Muscle layer of duodenum (tissue), 2 donors: ENCODE results near the gene CENPT.

Source experiments
- H3K27ac ChIP-seq: one replicate; pipeline ENCODE4 v1.7.0; 2013; ENCODE audit warnings: mild to moderate bottlenecking, low read length
- H3K27me3 ChIP-seq: one replicate; pipeline ENCODE4 v1.7.0; 2013; ENCODE audit warnings: low read depth, mild to moderate bottlenecking, control low read depth, low read length
- H3K36me3 ChIP-seq, 2 donors: one replicate each; pipeline ENCODE4 v1.7.0; 2013; ENCODE audit warnings: low read length in 2 of 2, control low read depth in 1 of 2, mild to moderate bottlenecking in 1 of 2; ENCODE audit not compliant: insufficient read depth in 2 of 2, control insufficient read depth in 1 of 2
- H3K4me1 ChIP-seq, 2 donors: one replicate each; pipeline ENCODE4 v1.7.0; 2013; ENCODE audit warnings: low read length in 2 of 2, mild to moderate bottlenecking in 2 of 2, control low read depth in 1 of 2, moderate library complexity in 1 of 2; ENCODE audit not compliant: insufficient read depth in 2 of 2, control insufficient read depth in 1 of 2
- H3K4me3 ChIP-seq, 2 donors: one replicate each; pipeline ENCODE4 v1.7.0; 2013; ENCODE audit warnings: low read length in 2 of 2, low read depth in 1 of 2, mild to moderate bottlenecking in 1 of 2
- H3K9me3 ChIP-seq, 2 donors: one replicate each; pipeline ENCODE4 v1.7.0; 2013; ENCODE audit warnings: low read length in 2 of 2, control low read depth in 1 of 2, mild to moderate bottlenecking in 1 of 2; ENCODE audit not compliant: control insufficient read depth in 1 of 2
- donor health status: healthy.

CENPT gene

DNA sequence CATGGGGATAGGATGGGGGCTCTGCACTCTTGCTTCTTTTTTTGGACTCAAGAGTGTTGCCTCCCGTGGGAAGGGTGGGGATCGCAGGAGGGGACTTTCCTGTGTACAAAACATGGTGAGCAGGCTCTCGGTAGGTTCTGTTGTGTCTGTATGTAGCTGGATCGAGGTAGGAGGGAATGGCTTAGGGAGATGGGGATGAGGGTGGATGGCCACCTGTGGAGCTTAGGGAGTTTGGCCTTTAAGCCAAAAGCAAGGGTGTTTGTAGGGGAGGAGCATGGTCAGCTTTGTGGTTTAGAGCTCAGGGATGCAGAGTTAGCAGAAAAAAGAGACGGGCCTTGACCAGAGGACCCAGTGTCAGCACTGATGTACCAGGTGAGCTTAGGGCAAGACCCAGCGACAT is 14.4 kb upstream of the CENPT start:
- Histone ChIP-seq H3K27me3 (no peaks in the 10 kb centered on the region), H3K36me3 (peaks cover 0 to 31% of the 10 kb centered on the region in 2 donors), H3K4me1 (peaks cover 8 to 45% of the 10 kb centered on the region in 2 donors), H3K27ac (peak overlapping the region; percentile 58), H3K4me3 (no peak overlapping the region), H3K9me3 (no peaks in the 10 kb centered on the region)

DNA sequence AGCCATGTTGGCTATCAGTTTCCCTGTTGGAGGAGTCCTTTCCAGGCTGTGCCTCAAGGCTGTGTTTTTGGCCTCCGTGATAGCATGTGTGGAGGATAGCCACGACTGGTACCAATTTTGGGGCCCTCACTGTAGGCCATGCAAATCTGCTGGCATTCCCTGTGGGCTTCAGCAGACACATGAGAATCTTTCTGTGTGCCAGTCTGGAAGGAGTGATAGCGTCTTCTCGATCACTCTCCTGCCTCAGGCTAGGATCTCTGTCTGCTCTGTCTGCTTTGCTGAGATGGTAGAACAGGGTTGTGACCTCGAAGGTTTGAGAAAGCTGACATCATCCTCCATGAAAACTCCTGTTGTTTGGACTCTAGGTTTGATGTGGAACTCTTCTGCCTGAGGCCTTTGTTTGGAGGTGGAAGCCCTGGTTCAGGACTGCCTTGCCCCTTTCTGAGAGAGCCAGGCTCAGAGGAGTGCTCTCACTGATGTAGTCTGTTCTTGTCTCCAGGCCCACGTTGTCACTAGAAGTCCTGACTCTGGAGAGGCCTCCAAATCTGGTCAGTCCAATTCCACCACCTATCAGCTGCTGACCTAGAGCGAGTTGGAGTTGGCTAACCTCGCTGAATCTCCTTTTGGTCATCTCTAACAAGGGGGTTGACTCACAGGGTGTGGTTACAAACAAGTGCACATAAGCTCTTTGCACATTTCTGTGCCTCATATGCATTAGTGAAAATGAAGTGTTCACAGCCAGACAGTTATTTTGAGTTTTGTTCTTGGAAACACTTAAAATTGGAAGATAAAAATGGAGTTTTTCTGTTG is 13.3 kb upstream of the CENPT start:
- H3K27ac ChIP-seq = peak overlapping the region; percentile 58
- peaks cover 8 to 52% of the 10 kb centered on the region in 2 donors for H3K4me1 ChIP-seq

DNA sequence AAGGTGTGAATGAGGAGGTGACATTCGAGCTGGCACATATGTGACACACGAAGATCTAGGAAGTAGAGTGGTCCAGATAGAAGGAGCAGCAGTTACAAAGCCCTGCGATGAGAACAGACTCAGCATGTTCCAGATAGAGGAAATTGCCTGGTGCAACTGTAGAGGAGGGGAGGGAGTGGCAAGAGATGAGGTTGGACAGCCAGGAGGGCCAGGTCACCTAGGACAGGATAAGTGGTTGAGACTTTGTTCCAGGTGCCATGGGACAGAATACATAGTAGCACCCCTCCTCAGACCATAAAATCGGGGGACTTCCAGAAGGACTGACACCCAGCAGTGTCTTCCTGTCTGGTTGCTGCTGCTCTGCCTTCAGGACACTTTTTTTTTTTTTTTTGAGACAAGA is 11.0 kb upstream of the CENPT start:
- no peak overlapping the region for H3K4me3 ChIP-seq
- peaks cover 0 to 15% of the 10 kb centered on the region in 2 donors for H3K36me3 ChIP-seq
- H3K9me3 ChIP-seq = no peaks in the 10 kb centered on the region
- no peaks in the 10 kb centered on the region for H3K27me3 ChIP-seq
- peak overlapping the region; percentile 61 for H3K27ac ChIP-seq
- peaks cover 8 to 50% of the 10 kb centered on the region in 2 donors for H3K4me1 ChIP-seq

More for the DNA sequence above, 13.3 kb upstream of the CENPT start:
- H3K27me3 ChIP-seq = no peaks in the 10 kb centered on the region
- H3K36me3 ChIP-seq = peaks cover 0 to 25% of the 10 kb centered on the region in 2 donors
- H3K9me3 ChIP-seq = no peaks in the 10 kb centered on the region
- no peak overlapping the region for H3K4me3 ChIP-seq

DNA sequence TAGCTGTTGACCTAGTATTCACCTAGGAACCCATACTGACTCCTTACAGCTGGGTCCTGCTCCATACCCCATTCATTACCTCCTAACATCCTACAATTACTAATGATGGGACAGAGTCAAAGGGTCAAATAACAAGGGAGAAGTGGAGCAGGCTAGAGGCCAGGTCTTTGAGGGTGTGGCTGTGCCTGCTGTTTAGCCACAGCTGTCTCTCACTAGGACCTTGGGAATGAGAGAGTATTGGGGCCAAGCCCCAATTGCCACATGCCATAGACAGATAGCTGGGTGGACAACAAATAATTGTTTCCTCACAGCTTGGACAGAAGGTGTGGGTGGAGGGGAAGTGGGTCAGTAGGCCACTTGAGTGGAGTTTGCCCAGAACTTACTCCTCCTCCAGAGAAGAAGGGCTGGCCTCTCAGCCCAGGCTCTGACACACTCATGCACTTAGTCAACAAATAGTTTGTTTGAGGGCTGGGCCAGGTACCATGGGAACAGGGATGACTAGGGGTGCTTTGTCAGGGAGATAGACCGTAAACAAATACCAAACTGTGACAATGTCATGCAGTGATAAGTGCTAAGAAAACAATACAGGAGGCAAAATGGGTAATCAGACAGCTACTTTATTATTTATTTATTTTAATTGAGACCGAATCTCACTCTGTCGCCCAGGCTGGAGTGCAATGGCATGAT is 10.2 kb upstream of the CENPT start:
- Histone ChIP-seq H3K27ac (peak overlapping the region; percentile 61), H3K4me1 (peaks cover 8 to 45% of the 10 kb centered on the region in 2 donors), H3K9me3 (no peaks in the 10 kb centered on the region), H3K36me3 (peaks cover 0 to 15% of the 10 kb centered on the region in 2 donors), H3K4me3 (no peak overlapping the region), H3K27me3 (no peaks in the 10 kb centered on the region)

DNA sequence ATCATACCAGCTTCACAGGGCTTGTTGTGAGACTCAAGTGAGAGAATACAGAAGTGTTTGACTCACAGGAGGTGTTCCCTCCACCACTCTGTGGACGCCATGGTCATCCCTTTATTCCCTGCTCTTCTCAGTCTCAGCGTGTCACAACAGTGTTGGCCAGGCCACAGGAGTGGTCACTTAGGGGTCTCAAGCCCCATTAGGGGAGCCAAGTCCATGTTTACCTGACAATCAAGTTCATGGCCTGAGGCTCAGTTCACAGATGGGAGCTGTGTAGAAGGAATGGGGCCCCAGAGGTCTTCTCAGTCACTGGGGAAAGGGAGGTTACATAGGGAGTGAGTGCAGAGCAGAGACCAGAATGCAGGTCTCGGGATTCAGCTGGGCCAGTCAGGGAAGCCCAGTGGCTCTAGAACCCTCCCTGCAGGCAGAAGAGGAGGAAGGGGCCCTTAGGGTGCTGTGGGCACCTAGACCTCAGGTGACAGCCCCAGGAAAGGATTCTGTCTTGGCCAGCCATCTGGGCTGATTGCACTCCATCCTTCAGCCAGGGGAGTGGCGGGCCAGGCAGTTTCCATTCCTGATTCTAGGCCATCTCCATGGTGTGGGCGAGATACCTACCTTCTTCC is 9.5 kb upstream of the CENPT start:
- Histone ChIP-seq H3K4me1 (peaks cover 8 to 39% of the 10 kb centered on the region in 2 donors), H3K27me3 (no peaks in the 10 kb centered on the region), H3K36me3 (peaks cover 0 to 15% of the 10 kb centered on the region in 2 donors), H3K9me3 (no peaks in the 10 kb centered on the region), H3K4me3 (no peak overlapping the region), H3K27ac (peak overlapping the region; percentile 47)

DNA sequence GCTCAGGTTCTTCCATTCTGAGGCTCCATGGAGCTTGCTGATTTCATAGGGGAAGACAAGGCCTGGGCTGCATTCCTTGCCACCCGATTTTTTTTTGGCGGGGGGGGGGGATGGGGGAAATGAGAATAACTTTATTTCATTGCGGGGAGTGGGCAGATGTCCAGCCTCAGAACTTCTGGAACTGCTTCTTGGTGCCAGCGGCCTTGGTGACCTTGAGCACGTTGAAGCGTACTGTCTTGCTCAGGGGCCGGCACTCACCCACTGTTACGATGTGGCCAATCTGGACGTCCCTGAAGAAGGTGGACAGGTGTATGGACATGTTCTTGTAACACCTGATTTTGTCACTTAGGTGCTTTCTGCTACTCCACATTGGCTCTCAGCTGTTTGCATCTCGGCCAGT is 8.3 kb upstream of the CENPT start:
- Histone ChIP-seq H3K4me3 (no peak overlapping the region), H3K9me3 (no peaks in the 10 kb centered on the region), H3K27ac (no peak overlapping the region), H3K27me3 (no peaks in the 10 kb centered on the region), H3K36me3 (peaks cover 0 to 11% of the 10 kb centered on the region in 2 donors), H3K4me1 (peaks cover 8 to 31% of the 10 kb centered on the region in 2 donors)

DNA sequence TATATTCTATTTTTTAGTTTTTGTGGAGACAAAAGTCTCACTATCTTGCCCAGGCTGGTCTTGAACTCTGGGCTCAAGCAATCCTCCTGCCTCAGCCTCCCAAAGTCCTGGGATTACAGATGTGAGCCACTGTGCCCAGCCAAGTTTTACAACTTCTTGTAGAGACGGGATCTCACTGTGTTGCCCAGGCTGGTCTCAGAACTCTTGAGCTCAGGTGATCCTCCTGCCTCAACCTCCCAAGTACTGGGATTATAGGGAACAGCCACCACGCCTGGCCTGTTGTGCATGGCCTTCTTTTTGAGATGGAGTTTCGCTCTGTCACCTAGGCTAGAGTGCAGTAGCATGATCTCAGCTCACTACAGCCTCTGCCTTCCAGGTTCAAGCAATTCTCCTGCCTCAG is 6.2 kb upstream of the CENPT start:
- H3K27me3 ChIP-seq = no peaks in the 10 kb centered on the region

DNA sequence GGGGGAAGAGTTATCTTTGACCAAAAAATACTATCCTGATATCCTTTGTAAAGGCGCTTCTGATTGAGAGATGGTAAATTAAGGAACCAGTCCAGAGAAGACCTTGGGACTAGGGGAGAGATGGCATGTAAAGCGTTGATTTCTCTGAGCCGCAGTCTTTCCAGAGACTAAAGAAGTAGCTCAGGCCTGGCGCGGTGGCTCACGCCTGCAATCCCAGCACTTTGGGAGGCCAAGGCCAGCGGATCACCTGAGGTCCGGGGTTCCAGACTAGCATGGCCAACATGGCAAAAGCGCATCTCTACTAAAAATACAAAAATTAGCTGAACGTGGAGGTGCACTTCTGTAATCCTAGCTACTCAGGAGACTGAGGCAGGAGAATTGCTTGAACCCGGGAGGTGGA is 625 bp upstream of the CENPT start:
- peak overlapping the region; percentile 84 to 97 for H3K4me3 ChIP-seq
- peaks cover 0 to 6% of the 10 kb centered on the region in 2 donors for H3K36me3 ChIP-seq
- H3K27me3 ChIP-seq = no peaks in the 10 kb centered on the region
- H3K27ac ChIP-seq = peak overlapping the region; percentile 75
- no peaks in the 10 kb centered on the region for H3K9me3 ChIP-seq
- peaks cover 26 to 49% of the 10 kb centered on the region in 2 donors for H3K4me1 ChIP-seq

More for the DNA sequence above, 6.2 kb upstream of the CENPT start:
- H3K36me3 ChIP-seq = peaks cover 0 to 6% of the 10 kb centered on the region in 2 donors
- H3K4me3 ChIP-seq = no peak overlapping the region
- H3K4me1 ChIP-seq = peaks cover 8 to 32% of the 10 kb centered on the region in 2 donors
- H3K9me3 ChIP-seq = no peaks in the 10 kb centered on the region
- no peak overlapping the region for H3K27ac ChIP-seq

DNA sequence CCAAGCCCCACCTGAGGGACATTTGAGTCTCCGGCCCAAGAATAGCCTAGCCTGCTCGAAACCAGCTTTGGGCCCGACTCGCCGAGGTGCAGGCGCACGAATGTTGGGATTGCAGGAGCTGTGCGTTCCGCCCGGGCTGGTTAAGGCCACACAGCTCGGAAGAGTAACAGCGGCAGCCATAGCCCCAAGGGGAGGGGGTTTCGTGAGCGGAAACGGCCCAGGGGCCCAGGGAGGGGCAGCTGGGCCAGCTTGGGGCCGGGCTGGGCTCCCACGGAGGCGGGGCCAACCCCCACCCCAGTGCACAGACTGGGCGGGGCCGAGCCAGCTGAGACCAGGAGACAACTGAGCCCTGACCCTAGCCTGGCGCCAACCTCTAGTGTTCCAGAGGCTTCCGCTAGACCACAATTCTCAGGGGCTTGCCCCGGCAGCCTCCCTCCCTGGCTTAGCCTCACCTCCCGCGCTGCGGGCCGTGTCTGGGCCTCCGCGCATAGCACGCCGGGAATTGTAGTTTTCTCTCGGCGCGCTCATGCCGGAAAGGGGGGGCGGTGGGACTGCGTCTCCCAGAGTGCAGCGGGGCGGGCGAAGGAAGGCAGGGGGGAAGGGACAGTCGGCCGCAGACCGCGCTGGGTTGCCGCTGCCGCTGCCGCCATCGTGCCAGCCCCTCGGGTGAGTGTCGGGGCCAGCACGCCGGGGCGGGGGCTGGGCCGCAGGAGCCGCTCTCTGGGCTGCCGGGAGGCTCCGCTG is 1.0 kb downstream of the CENPT start, which contains the start of gene NUTF2:
Gene NUTF2 (plus strand): TSS at position 614 of the 744 bp plus-strand sequence. CDS start 18,198 bp downstream, outside the sequence.
- no peaks in the 10 kb centered on the region for H3K9me3 ChIP-seq
- H3K4me1 ChIP-seq = peaks cover 26 to 51% of the 10 kb centered on the region in 2 donors

DNA sequence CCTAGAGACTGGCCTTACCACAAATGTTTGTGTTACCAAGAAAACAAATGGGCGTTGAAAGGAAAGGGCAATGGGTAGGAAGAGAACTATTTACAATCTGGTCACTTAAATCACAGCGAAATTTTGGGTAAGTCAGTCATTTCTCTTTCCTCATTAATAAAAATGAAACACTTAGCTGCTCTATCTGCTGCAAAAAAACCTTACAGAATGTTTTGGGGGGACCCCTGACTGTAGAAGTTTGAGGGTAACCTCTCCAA is 1.5 kb downstream of the CENPT start:
- peak overlapping the region; percentile 84 to 97 for H3K4me3 ChIP-seq
- no peaks in the 10 kb centered on the region for H3K9me3 ChIP-seq
- peaks cover 26 to 51% of the 10 kb centered on the region in 2 donors for H3K4me1 ChIP-seq
- H3K27ac ChIP-seq = peak overlapping the region; percentile 81
- H3K27me3 ChIP-seq = no peaks in the 10 kb centered on the region
- H3K36me3 ChIP-seq = peaks cover 0 to 10% of the 10 kb centered on the region in 2 donors

More for the DNA sequence above, 1.0 kb downstream of the CENPT start, which contains the start of gene NUTF2:
- Histone ChIP-seq H3K36me3 (peaks cover 0 to 10% of the 10 kb centered on the region in 2 donors), H3K4me3 (peak within 1 kb of the TSS; percentile 84 to 97), H3K27ac (peak within 1 kb of the TSS; percentile 81), H3K27me3 (no peaks in the 10 kb centered on the region)
